ENCODE measurements around the gene RAB13.

RAB13 gene

GRCh38 chr1:153954826-153955225 is 31.3 kb downstream of the RAB13 start:
- FAIRE-seq, result no peak

- no peak for FAIRE-seq
Measured at GRCh38 chr1:153953859-153954365, 32.2 kb downstream of the RAB13 start.

- FAIRE-seq, result no peak
Measured at GRCh38 chr1:153951801-153952200, 34.3 kb downstream of the RAB13 start.

- FAIRE-seq, result no peak
Measured at GRCh38 chr1:153951183-153951582, 35.0 kb downstream of the RAB13 start.

GRCh38 chr1:153946622-153947241 is 39.4 kb downstream of the RAB13 start, which contains the start of gene DENND4B:
TSS of gene DENND4B (minus strand) at chr1:153946718. CDS start at chr1:153944374, 2,344 bp downstream.
- FAIRE-seq, result no peak

GRCh38 chr1:153945795-153946621 is 40.1 kb downstream of the RAB13 start:
- no peak for FAIRE-seq

GRCh38 chr1:153945131-153945794 is 40.9 kb downstream of the RAB13 start:
- no peak for FAIRE-seq

GRCh38 chr1:153944827-153945117 is 41.4 kb downstream of the RAB13 start:
- FAIRE-seq, result no peak

- no peak for FAIRE-seq
Measured at GRCh38 chr1:153944005-153944826, 41.9 kb downstream of the RAB13 start.

GRCh38 chr1:153942766-153943549 is 43.2 kb downstream of the RAB13 start:
- no peak for FAIRE-seq

- FAIRE-seq, result no peak
Measured at GRCh38 chr1:153941826-153942725, 44.1 kb downstream of the RAB13 start.

GRCh38 chr1:153940756-153941155 is 45.4 kb downstream of the RAB13 start:
- FAIRE-seq, result no peak

- no peak for FAIRE-seq
Measured at GRCh38 chr1:153939476-153939875, 46.7 kb downstream of the RAB13 start.

GRCh38 chr1:153938996-153939395 is 47.1 kb downstream of the RAB13 start:
- FAIRE-seq, result no peak

GRCh38 chr1:153937331-153937730 is 48.8 kb downstream of the RAB13 start:
- FAIRE-seq, result no peak

GRCh38 chr1:153936011-153936802 is 49.9 kb downstream of the RAB13 start:
- FAIRE-seq, result no peak

GRCh38 chr1:153934746-153935145 is 51.4 kb downstream of the RAB13 start:
- no peak for FAIRE-seq

GRCh38 chr1:153933955-153934354 is 52.2 kb downstream of the RAB13 start:
- FAIRE-seq, result no peak

GRCh38 chr1:153933430-153933829 is 52.7 kb downstream of the RAB13 start:
- FAIRE-seq, result no peak

All from TTC549 (cell line).